Neural progenitor cell (in vitro differentiated cells): Measurements from ENCODE around the gene CDK2AP2. TPM values are rescaled to one million over a fixed set of nuclear protein-coding genes. Genes with fewer than 3 reads are reported as not detected.
A peak's percentile ranks its signal among the peaks of the same experiment; 100 is the strongest.

Experiments
- DNase-seq: peaks from one replicate; pipeline ENCODE4 v3.0.0-alpha.2; 2016; ENCODE audit warnings: low spot score
- H2AFZ ChIP-seq: fragments of 200-600 bp; sonication (generic); replicated peaks from 2 replicates; pipeline ENCODE4 v1.6.1; 2016; ENCODE audit warnings: antibody characterized with exemption
- H3F3A ChIP-seq: fragments of 200-600 bp; sonication (generic); 2 replicates; pipeline ENCODE4 v1.6.1; 2016; ENCODE audit warnings: antibody characterized with exemption, low read depth
- H3K27ac ChIP-seq: fragments of 200-600 bp; sonication (generic); 2 replicates; pipeline ENCODE4 v1.5.1; 2016; ENCODE audit warnings: mild to moderate bottlenecking
- H3K27me3 ChIP-seq: fragments of 200-600 bp; sonication (generic); 2 replicates; pipeline ENCODE4 v1.6.1; 2016; ENCODE audit warnings: mild to moderate bottlenecking, moderate library complexity
- H3K36me3 ChIP-seq: fragments of 200-600 bp; sonication (generic); 2 replicates; pipeline ENCODE4 v1.5.1; 2016
- H3K4me1 ChIP-seq: fragments of 200-600 bp; sonication (generic); 2 replicates; pipeline ENCODE4 v1.6.1; 2016; ENCODE audit warnings: mixed run types
- H3K4me2 ChIP-seq: fragments of 200-600 bp; sonication (generic); 2 replicates; pipeline ENCODE4 v1.6.1; 2016
- H3K4me3 ChIP-seq: fragments of 200-600 bp; sonication (generic); 2 replicates; pipeline ENCODE4 v1.5.1; 2016
- H3K79me2 ChIP-seq: fragments of 200-600 bp; sonication (generic); 2 replicates; pipeline ENCODE4 v1.6.1; 2016; ENCODE audit warnings: low read depth
- H3K9ac ChIP-seq: fragments of 200-600 bp; sonication (generic); 2 replicates; pipeline ENCODE4 v1.6.1; 2016
- H3K9me3 ChIP-seq: fragments of 200-600 bp; sonication (generic); 2 replicates; pipeline ENCODE4 v1.5.1; 2016; ENCODE audit warnings: low read depth
- H4K20me1 ChIP-seq: fragments of 200-600 bp; sonication (generic); 2 replicates; pipeline ENCODE4 v1.6.1; 2016; ENCODE audit warnings: low read depth
- H3K27ac Mint-ChIP-seq: 3 replicates; pipeline ENCODE4 v1.8.0; 2021; ENCODE audit warnings: mixed read lengths
- H3K27me3 Mint-ChIP-seq: 2 replicates; pipeline ENCODE4 v1.8.0; 2022; ENCODE audit warnings: low read depth, mild to moderate bottlenecking, inconsistent platforms, moderate library complexity, mixed read lengths; ENCODE audit not compliant: insufficient read depth
- H3K36me3 Mint-ChIP-seq: 3 replicates; pipeline ENCODE4 v1.8.0; 2021; ENCODE audit warnings: mixed read lengths
- H3K4me1 Mint-ChIP-seq: 3 replicates; pipeline ENCODE4 v1.8.0; 2021; ENCODE audit warnings: mixed read lengths
- H3K4me3 Mint-ChIP-seq: 3 replicates; pipeline ENCODE4 v1.8.0; 2021; ENCODE audit warnings: mild to moderate bottlenecking, moderate library complexity, mixed read lengths
- H3K9me3 Mint-ChIP-seq: 3 replicates; pipeline ENCODE4 v1.8.0; 2020; ENCODE audit warnings: mixed read lengths
- CTCF ChIP-seq: fragments of 200-600 bp; sonication (generic); IDR thresholded peaks from 2 replicates; pipeline ENCODE4 v1.5.1; 2017; ENCODE audit warnings: antibody characterized with exemption, mild to moderate bottlenecking
- EZH2 ChIP-seq: fragments of 200-600 bp; sonication (generic); IDR thresholded peaks from 2 replicates; pipeline ENCODE4 v1.6.1; 2017; ENCODE audit warnings: antibody characterized with exemption, mild to moderate bottlenecking, moderate library complexity
- EZH2phosphoT487 ChIP-seq: fragments of 200-600 bp; sonication (generic); IDR thresholded peaks from 2 replicates; pipeline ENCODE4 v1.6.1; 2017; ENCODE audit warnings: antibody characterized with exemption
- total RNA-seq: library from RNA; depleted of rRNA; stranded (reverse); fragments of >200 nt; gene quantifications from 2 replicates; pipeline ENCODE4 v1.2.3, GENCODE V29; 2015; ENCODE audit warnings: low replicate concordance

The CDK2AP2 gene
- total RNA-seq, 1 donor from 2014 or later = 2.1 TPM

- H3K27ac Mint-ChIP-seq = peak overlapping the region; percentile 46
- H3K27me3 Mint-ChIP-seq = peaks cover 8% of the 10 kb centered on the region
- no peak overlapping the region for H3K4me3 ChIP-seq
- peaks cover 3% of the 10 kb centered on the region for H3K9me3 Mint-ChIP-seq
- no peak overlapping the region for H3K9ac ChIP-seq
- no peaks in the 10 kb centered on the region for H3K27me3 ChIP-seq
- H2AFZ ChIP-seq = no peak overlapping the region
- peaks cover 4% of the 10 kb centered on the region for H3F3A ChIP-seq
- no peak for DNase-seq
- no peaks in the 10 kb centered on the region for H3K79me2 ChIP-seq
- no peak overlapping the region for H3K4me3 Mint-ChIP-seq
- H3K9me3 ChIP-seq = no peaks in the 10 kb centered on the region
- H3K4me1 Mint-ChIP-seq = peaks cover 4% of the 10 kb centered on the region
- H3K27ac ChIP-seq = no peak overlapping the region
- H3K36me3 ChIP-seq = no peaks in the 10 kb centered on the region
- TF ChIP-seq CTCF (peak; percentile 8), EZH2 (no peak)
- H4K20me1 ChIP-seq = no peaks in the 10 kb centered on the region
- H3K36me3 Mint-ChIP-seq = no peaks in the 10 kb centered on the region
- H3K4me1 ChIP-seq = peaks cover 6% of the 10 kb centered on the region
- H3K4me2 ChIP-seq = no peak overlapping the region
Measured at GRCh38 chr11:67541198-67541597, 33.2 kb upstream of the CDK2AP2 start.

- H3K27me3 ChIP-seq = no peaks in the 10 kb centered on the region
- no peaks in the 10 kb centered on the region for H3K36me3 ChIP-seq
- no peak overlapping the region for H3K4me2 ChIP-seq
- H3K27ac ChIP-seq = no peak overlapping the region
- peaks cover 10% of the 10 kb centered on the region for H3K9me3 ChIP-seq
- H3K79me2 ChIP-seq = no peaks in the 10 kb centered on the region
- Mint-ChIP-seq H3K9me3 (peaks cover 14% of the 10 kb centered on the region), H3K4me1 (peaks cover 4% of the 10 kb centered on the region), H3K27ac (no peak overlapping the region), H3K36me3 (no peaks in the 10 kb centered on the region), H3K27me3 (peaks cover 6% of the 10 kb centered on the region), H3K4me3 (no peak overlapping the region)
- H3F3A ChIP-seq = peaks cover 4% of the 10 kb centered on the region
- no peak for DNase-seq
- peaks cover 6% of the 10 kb centered on the region for H3K4me1 ChIP-seq
- H4K20me1 ChIP-seq = no peaks in the 10 kb centered on the region
- no peak overlapping the region for H3K9ac ChIP-seq
- no peak overlapping the region for H2AFZ ChIP-seq
- no peak for TF ChIP-seq CTCF
- no peak for TF ChIP-seq EZH2
- TF ChIP-seq EZH2phosphoT487 = no peak
- H3K4me3 ChIP-seq = no peak overlapping the region
Measured at GRCh38 chr11:67539550-67539949, 31.6 kb upstream of the CDK2AP2 start.

GRCh38 chr11:67538823-67539505, 31.0 kb upstream of the CDK2AP2 start:
- H3K9ac ChIP-seq = no peak overlapping the region
- Mint-ChIP-seq H3K9me3 (peaks cover 19% of the 10 kb centered on the region), H3K36me3 (no peaks in the 10 kb centered on the region), H3K4me1 (peaks cover 4% of the 10 kb centered on the region), H3K27me3 (peaks cover 6% of the 10 kb centered on the region), H3K27ac (no peak overlapping the region), H3K4me3 (no peak overlapping the region)
- no peaks in the 10 kb centered on the region for H3K79me2 ChIP-seq
- H4K20me1 ChIP-seq = no peaks in the 10 kb centered on the region
- H3K36me3 ChIP-seq = no peaks in the 10 kb centered on the region
- H3K4me1 ChIP-seq = peaks cover 6% of the 10 kb centered on the region
- TF ChIP-seq CTCF (no peak), EZH2 (no peak), EZH2phosphoT487 (no peak)
- DNase-seq = no peak
- H3K4me3 ChIP-seq = no peak overlapping the region
- peaks cover 4% of the 10 kb centered on the region for H3F3A ChIP-seq
- H2AFZ ChIP-seq = no peak overlapping the region
- no peak overlapping the region for H3K27ac ChIP-seq
- no peaks in the 10 kb centered on the region for H3K27me3 ChIP-seq
- peaks cover 14% of the 10 kb centered on the region for H3K9me3 ChIP-seq
- no peak overlapping the region for H3K4me2 ChIP-seq
